HG03196 (cell line): ENCODE data around the gene OTUB2.

Experiments
- ATAC-seq: cut with Tn5 transposase; IDR thresholded peaks from one replicate; pipeline ENCODE4 v1.9.1; 2021; ENCODE audit not compliant: unreplicated experiment

OTUB2 gene

GRCh38 chr14:93996130-93996695 lies 29.9 kb upstream of the OTUB2 start:
- no peak for ATAC-seq

GRCh38 chr14:93997082-93997481 lies 29.1 kb upstream of the OTUB2 start, which contains the start of gene CCDC197:
Gene CCDC197, plus strand, starts transcription at chr14:93997301. Its CDS starts 831 bp downstream, at chr14:93998132.
- no peak for ATAC-seq

GRCh38 chr14:93997916-93998870 lies 27.9 kb upstream of the OTUB2 start:
- no peak for ATAC-seq

GRCh38 chr14:93998871-93999403 lies 27.2 kb upstream of the OTUB2 start:
- ATAC-seq = no peak

GRCh38 chr14:93999573-93999972 lies 26.6 kb upstream of the OTUB2 start:
- ATAC-seq = no peak

- no peak for ATAC-seq
Observed at GRCh38 chr14:94000267-94000666, 25.9 kb upstream of the OTUB2 start.

- no peak for ATAC-seq
Observed at GRCh38 chr14:94001016-94001415, 25.1 kb upstream of the OTUB2 start.

- peak; percentile 57 for ATAC-seq
Observed at GRCh38 chr14:94001501-94002396, 24.4 kb upstream of the OTUB2 start.

- no peak for ATAC-seq
Observed at GRCh38 chr14:94003397-94003796, 22.7 kb upstream of the OTUB2 start.

GRCh38 chr14:94004015-94004414 lies 22.1 kb upstream of the OTUB2 start:
- ATAC-seq = no peak

GRCh38 chr14:94005324-94006073 lies 20.6 kb upstream of the OTUB2 start:
- ATAC-seq = no peak

- ATAC-seq = no peak
Observed at GRCh38 chr14:94008234-94008633, 17.9 kb upstream of the OTUB2 start.

- no peak for ATAC-seq
Observed at GRCh38 chr14:94009767-94010166, 16.4 kb upstream of the OTUB2 start.

- no peak for ATAC-seq
Observed at GRCh38 chr14:94010625-94011024, 15.5 kb upstream of the OTUB2 start.

GRCh38 chr14:94011795-94012194 lies 14.3 kb upstream of the OTUB2 start:
- ATAC-seq = no peak

- no peak for ATAC-seq
Observed at GRCh38 chr14:94014382-94014781, 11.8 kb upstream of the OTUB2 start.

- no peak for ATAC-seq
Observed at GRCh38 chr14:94015223-94015622, 10.9 kb upstream of the OTUB2 start.

- no peak for ATAC-seq
Observed at GRCh38 chr14:94016446-94016976, 9.6 kb upstream of the OTUB2 start.

GRCh38 chr14:94018308-94018707 lies 7.8 kb upstream of the OTUB2 start:
- ATAC-seq = no peak

GRCh38 chr14:94019329-94019728 lies 6.8 kb upstream of the OTUB2 start:
- ATAC-seq = no peak
